ENCODE results near the gene STRIT1. TPM values are rescaled to one million over a fixed set of nuclear protein-coding genes. Genes with fewer than 3 reads are reported as not detected.

Gene STRIT1
- polyA plus RNA-seq, 1 donor from 2014 or later, result 1.2 TPM

GRCh38 chr3:155317211-155317610, 23.7 kb upstream of the STRIT1 start:
- H2AFZ ChIP-seq (ENCODE audit: low read depth, low read length), result no peak overlapping the region
- no peaks in the 10 kb centered on the region for H3F3A ChIP-seq (ENCODE audit: insufficient read depth, low read length, poor library complexity, severe bottlenecking)
- no peaks in the 10 kb centered on the region for H4K20me1 ChIP-seq (ENCODE audit: insufficient read depth)
- H3K4me2 ChIP-seq (ENCODE audit: low read length), result no peak overlapping the region
- H3K9ac ChIP-seq (ENCODE audit: low read length), result no peak overlapping the region
- H3K9me3 ChIP-seq (ENCODE audit: low read length), result no peaks in the 10 kb centered on the region
- no peaks in the 10 kb centered on the region for H3K36me3 ChIP-seq (ENCODE audit: insufficient read depth, low read length)
- H3K27ac ChIP-seq (ENCODE audit: low read length), result no peak overlapping the region
- no peaks in the 10 kb centered on the region for H3K9me2 ChIP-seq (ENCODE audit: insufficient read depth, low read length)
- H3K79me2 ChIP-seq (replicated peaks; ENCODE audit: insufficient read depth, low read length), result no peaks in the 10 kb centered on the region
- H3K27me3 ChIP-seq (ENCODE audit: insufficient read depth, low read depth, low read length), result no peaks in the 10 kb centered on the region
- TF ChIP-seq POLR2AphosphoS5 (IDR thresholded peaks at IDR 0.05) (no peak), EP300 (conservative IDR thresholded peaks at IDR 0.05; ENCODE audit: poor library complexity, severe bottlenecking) (no peak), TAF1 (IDR thresholded peaks at IDR 0.05; ENCODE audit: low read depth) (no peak), CTCF (IDR thresholded peaks at IDR 0.05; ENCODE audit: poor library complexity, severe bottlenecking) (no peak), EZH2 (IDR thresholded peaks at IDR 0.05; ENCODE audit: borderline replicate concordance, insufficient read depth, low read length, poor library complexity, severe bottlenecking) (no peak), RAD21 (conservative IDR thresholded peaks at IDR 0.05) (no peak), SMC3 (conservative IDR thresholded peaks at IDR 0.05; ENCODE audit: poor library complexity) (no peak), MXI1 (conservative IDR thresholded peaks at IDR 0.05; ENCODE audit: poor library complexity, severe bottlenecking) (no peak), REST (IDR thresholded peaks at IDR 0.05; ENCODE audit: borderline replicate concordance) (no peak)
- H3K4me3 ChIP-seq (ENCODE audit: low read length), result no peak overlapping the region

- no peak overlapping the region for H3K4me3 ChIP-seq (ENCODE audit: low read length)
- H3K36me3 ChIP-seq (ENCODE audit: insufficient read depth, low read length), result no peaks in the 10 kb centered on the region
- no peaks in the 10 kb centered on the region for H3K9me2 ChIP-seq (ENCODE audit: insufficient read depth, low read length)
Observed at GRCh38 chr3:155316426-155316825, 22.9 kb upstream of the STRIT1 start.

More at GRCh38 chr3:155316426-155316825, 22.9 kb upstream of the STRIT1 start:
- TF ChIP-seq CTCF (IDR thresholded peaks at IDR 0.05; ENCODE audit: poor library complexity, severe bottlenecking) (no peak), MXI1 (conservative IDR thresholded peaks at IDR 0.05; ENCODE audit: poor library complexity, severe bottlenecking) (no peak), REST (IDR thresholded peaks at IDR 0.05; ENCODE audit: borderline replicate concordance) (no peak), EZH2 (IDR thresholded peaks at IDR 0.05; ENCODE audit: borderline replicate concordance, insufficient read depth, low read length, poor library complexity, severe bottlenecking) (no peak), EP300 (conservative IDR thresholded peaks at IDR 0.05; ENCODE audit: poor library complexity, severe bottlenecking) (no peak), POLR2AphosphoS5 (IDR thresholded peaks at IDR 0.05) (no peak), SMC3 (conservative IDR thresholded peaks at IDR 0.05; ENCODE audit: poor library complexity) (no peak), TAF1 (IDR thresholded peaks at IDR 0.05; ENCODE audit: low read depth) (no peak), RAD21 (conservative IDR thresholded peaks at IDR 0.05) (no peak)
- no peak overlapping the region for H3K27ac ChIP-seq (ENCODE audit: low read length)
- H3K79me2 ChIP-seq (replicated peaks; ENCODE audit: insufficient read depth, low read length), result no peaks in the 10 kb centered on the region
- no peaks in the 10 kb centered on the region for H3K27me3 ChIP-seq (ENCODE audit: insufficient read depth, low read depth, low read length)
- no peaks in the 10 kb centered on the region for H3K9me3 ChIP-seq (ENCODE audit: low read length)
- no peak overlapping the region for H3K9ac ChIP-seq (ENCODE audit: low read length)
- no peak overlapping the region for H2AFZ ChIP-seq (ENCODE audit: low read depth, low read length)
- H3F3A ChIP-seq (ENCODE audit: insufficient read depth, low read length, poor library complexity, severe bottlenecking), result no peaks in the 10 kb centered on the region
- H3K4me2 ChIP-seq (ENCODE audit: low read length), result no peak overlapping the region
- no peaks in the 10 kb centered on the region for H4K20me1 ChIP-seq (ENCODE audit: insufficient read depth)

Measured in neural cell (in vitro differentiated cells).